ENCODE results near the gene PDGFA.

GRCh38 chr7:452226-452751 lies 67.4 kb downstream of the PDGFA start:
- TF ChIP-seq CTCF (conservative IDR thresholded peaks at IDR 0.05; ENCODE audit: low read length) (no peak), EZH2phosphoT487 (IDR thresholded peaks at IDR 0.05; ENCODE audit: borderline replicate concordance, low read depth, low read length) (no peak)
